OCI-LY3 (cell line): ENCODE data around the gene CCDC172.

Experiments used
- H2AFZ ChIP-seq: fragments of 200-600, 300-600 bp; shearing (Covaris generic); 2 replicates; pipeline ENCODE4 v1.6.0; 2014; ENCODE audit warnings: antibody characterized with exemption, low read depth, low read length
- H3K27ac ChIP-seq: fragments of 200-600, 300-600 bp; sonication (generic); 2 replicates; pipeline ENCODE4 v1.5.1; 2014; ENCODE audit warnings: mild to moderate bottlenecking, low read length, moderate library complexity, mixed read lengths
- H3K27me3 ChIP-seq: fragments of 200-600, 300-600 bp; sonication (generic); 2 replicates; pipeline ENCODE4 v1.6.1; 2014; ENCODE audit warnings: low read depth, low read length, mixed read lengths
- H3K36me3 ChIP-seq: fragments of 200-600, 300-600 bp; sonication (generic); replicated peaks from 2 replicates; pipeline ENCODE3; 2014; ENCODE audit warnings: low read depth, low read length, mixed read lengths
- H3K4me1 ChIP-seq: fragments of 300-600, 200-600 bp; sonication (generic); 2 replicates; pipeline ENCODE4 v1.6.1; 2014; ENCODE audit warnings: low read length, mixed read lengths
- H3K4me2 ChIP-seq: fragments of 200-600, 300-600 bp; sonication (generic); 2 replicates; pipeline ENCODE4 v1.6.1; 2014; ENCODE audit warnings: low read length, mixed read lengths
- H3K4me3 ChIP-seq: fragments of 300-600, 200-600 bp; sonication (generic); 2 replicates; pipeline ENCODE4 v1.5.1; 2014; ENCODE audit warnings: antibody characterized with exemption, mild to moderate bottlenecking, low read length, moderate library complexity
- H3K79me2 ChIP-seq: fragments of 300-600, 200-600 bp; shearing (Covaris generic); 2 replicates; pipeline ENCODE4 v1.6.1; 2014; ENCODE audit warnings: mild to moderate bottlenecking, low read length, mixed read lengths
- H3K9ac ChIP-seq: fragments of 300-600, 200-600 bp; shearing (Covaris generic); 2 replicates; pipeline ENCODE4 v1.6.0; 2014; ENCODE audit warnings: mild to moderate bottlenecking, low read length, moderate library complexity
- H3K9me3 ChIP-seq: fragments of 200-600, 300-600 bp; shearing (Covaris generic); 2 replicates; pipeline ENCODE4 v1.6.1; 2014; ENCODE audit warnings: low read length, mixed read lengths; ENCODE audit not compliant: insufficient read depth
- H4K20me1 ChIP-seq: fragments of 200-600, 300-600 bp; sonication (generic); 2 replicates; pipeline ENCODE4 v1.6.1; 2016; ENCODE audit warnings: low read length, mixed read lengths; ENCODE audit not compliant: insufficient read depth
- EZH2phosphoT487 ChIP-seq: fragments of 200-600 bp; shearing (Covaris generic); IDR thresholded peaks from 2 replicates; pipeline ENCODE4 v1.6.1; 2018; ENCODE audit warnings: antibody characterized with exemption, mixed run types, low read depth
- TF ChIP-seq, protein P1 (sequence below): fragments of 200-600, 300-600 bp; sonication (generic); IDR thresholded peaks from 2 replicates; pipeline ENCODE4 v1.5.1; 2014; ENCODE audit warnings: antibody characterized with exemption, low read length, low read depth

CCDC172 gene

DNA sequence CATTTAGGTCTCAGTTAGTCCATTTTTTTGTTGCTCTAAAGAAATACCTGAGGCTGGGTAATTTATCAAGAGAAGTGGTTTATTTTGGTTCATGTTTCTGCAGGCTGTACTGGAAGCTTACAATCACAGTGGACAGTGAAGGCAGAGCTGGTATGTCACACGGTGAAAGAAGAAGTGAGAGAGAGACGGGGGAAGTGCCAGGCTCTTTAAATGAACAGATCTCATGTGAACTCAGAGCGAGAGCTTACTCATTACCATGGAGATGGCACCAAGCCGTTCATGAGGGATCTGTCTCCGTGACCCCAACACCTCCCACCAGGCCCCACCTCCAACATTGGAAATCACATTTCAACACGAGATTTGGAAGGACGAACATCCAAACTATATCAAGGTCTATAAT, 84.5 kb downstream of the CCDC172 start:
- H3K36me3 ChIP-seq = no peaks in the 10 kb centered on the region
- H3K4me3 ChIP-seq = no peak overlapping the region
- peak overlapping the region; percentile 30; the same call in 1 of the 2 replicates for H3K27ac ChIP-seq
- no peak overlapping the region for H3K9ac ChIP-seq
- no peaks in the 10 kb centered on the region for H3K9me3 ChIP-seq
- H2AFZ ChIP-seq = no peak overlapping the region
- H3K27me3 ChIP-seq = no peaks in the 10 kb centered on the region
- peak overlapping the region; percentile 50 for H3K4me2 ChIP-seq
- no peaks in the 10 kb centered on the region for H4K20me1 ChIP-seq
- H3K4me1 ChIP-seq = peaks cover 11% of the 10 kb centered on the region
- H3K79me2 ChIP-seq = no peaks in the 10 kb centered on the region
- TF ChIP-seq EZH2phosphoT487 = no peak
- TF ChIP-seq, protein P1, sequence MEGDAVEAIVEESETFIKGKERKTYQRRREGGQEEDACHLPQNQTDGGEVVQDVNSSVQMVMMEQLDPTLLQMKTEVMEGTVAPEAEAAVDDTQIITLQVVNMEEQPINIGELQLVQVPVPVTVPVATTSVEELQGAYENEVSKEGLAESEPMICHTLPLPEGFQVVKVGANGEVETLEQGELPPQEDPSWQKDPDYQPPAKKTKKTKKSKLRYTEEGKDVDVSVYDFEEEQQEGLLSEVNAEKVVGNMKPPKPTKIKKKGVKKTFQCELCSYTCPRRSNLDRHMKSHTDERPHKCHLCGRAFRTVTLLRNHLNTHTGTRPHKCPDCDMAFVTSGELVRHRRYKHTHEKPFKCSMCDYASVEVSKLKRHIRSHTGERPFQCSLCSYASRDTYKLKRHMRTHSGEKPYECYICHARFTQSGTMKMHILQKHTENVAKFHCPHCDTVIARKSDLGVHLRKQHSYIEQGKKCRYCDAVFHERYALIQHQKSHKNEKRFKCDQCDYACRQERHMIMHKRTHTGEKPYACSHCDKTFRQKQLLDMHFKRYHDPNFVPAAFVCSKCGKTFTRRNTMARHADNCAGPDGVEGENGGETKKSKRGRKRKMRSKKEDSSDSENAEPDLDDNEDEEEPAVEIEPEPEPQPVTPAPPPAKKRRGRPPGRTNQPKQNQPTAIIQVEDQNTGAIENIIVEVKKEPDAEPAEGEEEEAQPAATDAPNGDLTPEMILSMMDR = no peak

DNA sequence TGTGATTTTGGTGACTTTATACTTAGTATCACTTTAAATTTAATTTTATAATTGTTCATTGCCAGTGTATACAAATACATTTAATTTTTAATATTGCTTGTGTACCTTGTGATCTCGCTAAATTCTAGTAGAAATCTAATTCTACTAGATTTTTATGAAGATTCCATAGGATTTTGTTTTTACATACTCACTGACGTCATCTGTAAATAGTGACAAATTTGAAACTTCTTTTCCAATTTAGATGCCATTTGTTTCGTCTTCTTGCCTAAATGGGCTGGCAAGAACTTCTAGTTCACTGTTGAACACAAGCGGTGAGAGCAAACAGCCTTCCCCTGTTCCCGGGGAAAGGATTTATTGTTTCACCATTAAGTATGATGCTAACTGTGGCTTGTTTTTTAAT, 86.1 kb downstream of the CCDC172 start:
- Histone ChIP-seq H3K9ac (no peak overlapping the region), H3K9me3 (no peaks in the 10 kb centered on the region), H3K4me2 (no peak overlapping the region), H3K79me2 (no peaks in the 10 kb centered on the region), H3K27ac (no peak overlapping the region), H3K4me3 (no peak overlapping the region), H3K27me3 (no peaks in the 10 kb centered on the region), H3K4me1 (peaks cover 11% of the 10 kb centered on the region), H4K20me1 (no peaks in the 10 kb centered on the region), H3K36me3 (no peaks in the 10 kb centered on the region), H2AFZ (no peak overlapping the region)
- TF ChIP-seq EZH2phosphoT487 = no peak
- TF ChIP-seq, protein P1 = no peak

DNA sequence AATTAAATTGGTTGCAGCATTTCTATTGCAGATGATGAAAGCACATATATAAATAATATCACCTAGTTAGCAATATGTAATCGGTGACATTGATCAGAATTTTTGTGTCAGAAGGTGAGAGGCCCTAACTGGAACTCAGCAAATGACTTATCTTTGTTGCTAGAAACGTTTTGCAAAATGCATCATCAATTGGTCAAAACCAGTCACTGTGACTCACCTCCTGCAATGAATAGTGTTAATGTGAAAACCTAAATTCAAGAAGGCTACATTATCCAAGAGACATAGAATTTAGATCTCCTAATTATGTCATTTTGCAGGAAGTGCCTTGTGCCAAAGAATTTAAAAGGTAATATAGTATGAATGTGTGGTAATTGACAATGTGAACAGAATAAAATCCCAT, 93.6 kb downstream of the CCDC172 start:
- Histone ChIP-seq H3K4me2 (no peak overlapping the region), H2AFZ (no peak overlapping the region), H4K20me1 (no peaks in the 10 kb centered on the region), H3K9me3 (no peaks in the 10 kb centered on the region), H3K79me2 (no peaks in the 10 kb centered on the region), H3K4me1 (no peaks in the 10 kb centered on the region), H3K9ac (no peak overlapping the region), H3K36me3 (no peaks in the 10 kb centered on the region), H3K27me3 (no peaks in the 10 kb centered on the region), H3K27ac (no peak overlapping the region), H3K4me3 (no peak overlapping the region)
- no peak for TF ChIP-seq EZH2phosphoT487
- TF ChIP-seq, protein P1 = no peak

DNA sequence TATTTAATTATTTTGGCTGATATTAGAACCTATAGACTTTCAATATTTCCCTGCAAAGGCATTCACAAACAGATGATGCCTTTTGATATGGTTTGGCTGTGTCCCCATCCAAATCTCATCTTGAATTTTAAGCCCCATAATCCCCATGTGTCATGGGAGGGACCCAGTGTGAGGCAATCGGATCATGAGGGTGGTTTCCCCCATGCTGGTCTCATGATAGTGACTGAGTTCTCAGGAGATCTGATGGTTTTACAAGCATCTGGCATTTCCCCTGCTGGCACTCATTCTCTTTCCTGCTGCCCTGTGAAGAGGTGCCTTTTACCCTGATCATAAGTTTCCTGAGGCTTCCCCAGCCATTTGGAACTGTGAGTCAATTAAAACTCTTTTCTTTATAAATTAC, 94.1 kb downstream of the CCDC172 start:
- no peaks in the 10 kb centered on the region for H3K4me1 ChIP-seq
- no peaks in the 10 kb centered on the region for H3K36me3 ChIP-seq
- H3K4me3 ChIP-seq = no peak overlapping the region
- H3K9me3 ChIP-seq = no peaks in the 10 kb centered on the region
- no peak overlapping the region for H2AFZ ChIP-seq
- H3K27ac ChIP-seq = no peak overlapping the region
- TF ChIP-seq, protein P1 = no peak
- H4K20me1 ChIP-seq = no peaks in the 10 kb centered on the region
- no peak overlapping the region for H3K9ac ChIP-seq
- no peaks in the 10 kb centered on the region for H3K27me3 ChIP-seq
- H3K4me2 ChIP-seq = no peak overlapping the region
- no peaks in the 10 kb centered on the region for H3K79me2 ChIP-seq
